IMR-90 (cell line): ENCODE results near the gene FHAD1. TPM values are rescaled to one million over a fixed set of nuclear protein-coding genes. Genes with fewer than 3 reads are reported as not detected.

Source experiments
- ATAC-seq: fragments of 200-7000 bp; cut with Tn5 transposase; 2 replicates; pipeline ENCODE4 v1.9.1; 2020; ENCODE audit warnings: low read depth, mild to moderate bottlenecking, moderate library complexity
- BruUV-seq: library from RNA; stranded (reverse); fragments of 400-500 nt; replicated peaks from 2 replicates; lab custom pipeline; 2021; lab: Mats Ljungman, UMichigan
- CTCF ChIA-PET: fragments of 300-600 bp; formaldehyde crosslinking; extraction: SDS; loops from one replicate; lab custom pipeline; 2021; ENCODE audit warnings: antibody characterized with exemption; lab: Yijun Ruan, JAX
- POLR2A ChIA-PET: fragments of 300-600 bp; sonication (Branson Sonifier 250); formaldehyde crosslinking; loops from one replicate; lab custom pipeline; 2022; ENCODE audit warnings: antibody characterized with exemption; ENCODE audit not compliant: unreplicated experiment; lab: Charles Lee
- DNase-seq: peaks from one replicate; pipeline ENCODE4 v3.0.0; 2013
- H2AFZ ChIP-seq: replicated peaks from 2 replicates; pipeline ENCODE3; 2013; ENCODE audit warnings: low read length, mild to moderate bottlenecking; ENCODE audit not compliant: poor library complexity
- H2AK5ac ChIP-seq: 2 replicates; pipeline ENCODE4 v1.6.1; 2013; ENCODE audit warnings: low read depth, low read length, inconsistent platforms
- H2AK9ac ChIP-seq: replicated peaks from 2 replicates; pipeline ENCODE3; 2013; ENCODE audit warnings: mild to moderate bottlenecking, low read depth, low read length, moderate library complexity; ENCODE audit not compliant: poor library complexity
- H2BK120ac ChIP-seq: 2 replicates; pipeline ENCODE4 v1.6.1; 2013; ENCODE audit warnings: low read depth, low read length, inconsistent platforms
- H2BK15ac ChIP-seq: 3 replicates; pipeline ENCODE4 v1.6.1; 2013; ENCODE audit warnings: low read depth, low read length, inconsistent platforms
- H2BK20ac ChIP-seq: 2 replicates; pipeline ENCODE4 v1.6.1; 2013; ENCODE audit warnings: low read depth, mild to moderate bottlenecking, inconsistent platforms, low read length, moderate library complexity
- H2BK5ac ChIP-seq: 2 replicates; pipeline ENCODE4 v1.6.1; 2013; ENCODE audit warnings: mild to moderate bottlenecking, low read depth, low read length, inconsistent platforms; ENCODE audit not compliant: poor library complexity, severe bottlenecking
- H3K14ac ChIP-seq: replicated peaks from 2 replicates; pipeline ENCODE4 v1.6.1; 2013; ENCODE audit warnings: low read depth, low read length, inconsistent platforms
- H3K18ac ChIP-seq: 2 replicates; pipeline ENCODE4 v1.6.1; 2013; ENCODE audit warnings: low read depth, low read length, control low read depth
- H3K23ac ChIP-seq: 2 replicates; pipeline ENCODE4 v1.6.1; 2013; ENCODE audit warnings: low read depth, low read length, inconsistent platforms
- H3K27ac ChIP-seq: 2 replicates; pipeline ENCODE4 v1.5.1; 2013; ENCODE audit warnings: mild to moderate bottlenecking, control low read depth, low read length; ENCODE audit not compliant: insufficient read depth
- H3K27me3 ChIP-seq: 2 replicates; pipeline ENCODE4 v1.6.1; 2013; ENCODE audit warnings: low read length; ENCODE audit not compliant: control insufficient read depth, insufficient read depth
- H3K36me3 ChIP-seq: 2 replicates; pipeline ENCODE4 v1.6.1; 2013; ENCODE audit warnings: low read length, mixed read lengths; ENCODE audit not compliant: control insufficient read depth, insufficient read depth
- H3K4ac ChIP-seq: 2 replicates; pipeline ENCODE4 v1.6.1; 2013; ENCODE audit warnings: low read depth, low read length, inconsistent platforms
- H3K4me1 ChIP-seq: 2 replicates; pipeline ENCODE4 v1.6.1; 2013; ENCODE audit warnings: low read length, mixed read lengths; ENCODE audit not compliant: control insufficient read depth, insufficient read depth
- H3K4me2 ChIP-seq: 2 replicates; pipeline ENCODE4 v1.6.1; 2013; ENCODE audit warnings: low read depth, mild to moderate bottlenecking, control low read depth, low read length, moderate library complexity
- H3K4me3 ChIP-seq: 2 replicates; pipeline ENCODE4 v1.5.1; 2013; ENCODE audit warnings: low read depth, mild to moderate bottlenecking, control low read depth, low read length, moderate library complexity; ENCODE audit not compliant: insufficient read depth
- H3K56ac ChIP-seq: 2 replicates; pipeline ENCODE4 v1.6.1; 2013; ENCODE audit warnings: low read length, inconsistent platforms; ENCODE audit not compliant: insufficient read depth; ENCODE audit errors: extremely low read depth
- H3K79me1 ChIP-seq, 2 experiments: 2 replicates each; pipeline ENCODE4 v1.6.1; 2013; ENCODE audit warnings: low read length in 2 of 2, inconsistent platforms in 1 of 2, low read depth in 1 of 2
- H3K9ac ChIP-seq: 2 replicates; pipeline ENCODE4 v1.6.1; 2013; ENCODE audit warnings: low read depth, low read length, control low read depth
- H3K9me1 ChIP-seq: 2 replicates; pipeline ENCODE4 v1.6.1; 2013; ENCODE audit warnings: low read length, inconsistent platforms; ENCODE audit not compliant: insufficient read depth
- H3K9me3 ChIP-seq: 2 replicates; pipeline ENCODE4 v1.6.1; 2013; ENCODE audit warnings: low read length; ENCODE audit not compliant: control insufficient read depth, insufficient read depth
- H4K20me1 ChIP-seq: 2 replicates; pipeline ENCODE4 v1.6.1; 2013; ENCODE audit warnings: low read length, inconsistent platforms; ENCODE audit not compliant: insufficient read depth
- H4K5ac ChIP-seq: 2 replicates; pipeline ENCODE4 v1.6.1; 2013; ENCODE audit warnings: mild to moderate bottlenecking, low read depth, low read length, control low read depth
- H4K8ac ChIP-seq, 2 experiments: 2 replicates each; pipeline ENCODE4 v1.6.1; 2013; ENCODE audit warnings: low read depth in 2 of 2, low read length in 2 of 2, control low read depth in 1 of 2, inconsistent platforms in 1 of 2
- H4K91ac ChIP-seq: 2 replicates; pipeline ENCODE4 v1.6.1; 2013; ENCODE audit warnings: low read depth, low read length, inconsistent platforms; ENCODE audit not compliant: insufficient read depth
- BHLHE40 ChIP-seq: fragments of 150-350 bp; IDR thresholded peaks from 2 replicates; pipeline ENCODE4 v1.6.1; 2016; ENCODE audit warnings: mild to moderate bottlenecking, low read depth, low read length
- CEBPB ChIP-seq: IDR thresholded peaks from 2 replicates; pipeline ENCODE4 v1.6.1; 2012; ENCODE audit warnings: low read depth, low read length, improper control_type of control experiment
- CHD1 ChIP-seq: IDR thresholded peaks from 2 replicates; pipeline ENCODE4 v1.6.1; 2012; ENCODE audit warnings: low read depth, low read length, improper control_type of control experiment
- CTCF ChIP-seq: conservative IDR thresholded peaks from 2 replicates; pipeline ENCODE4 v1.5.1; 2012; ENCODE audit warnings: mild to moderate bottlenecking, low read depth, low read length, improper control_type of control experiment
- FOS ChIP-seq: fragments of 150-350 bp; IDR thresholded peaks from 2 replicates; pipeline ENCODE4 v1.6.1; 2016; ENCODE audit warnings: low read depth, low read length
- MAZ ChIP-seq: IDR thresholded peaks from 2 replicates; pipeline ENCODE4 v1.6.1; 2012; ENCODE audit warnings: low read depth, mild to moderate bottlenecking, low read length, improper control_type of control experiment, moderate library complexity, borderline replicate concordance
- NFE2L2 ChIP-seq: fragments of 150-350 bp; IDR thresholded peaks from 2 replicates; pipeline ENCODE4 v1.6.1; 2016; ENCODE audit warnings: low read depth, mild to moderate bottlenecking, low read length
- POLR2A ChIP-seq: IDR thresholded peaks from 2 replicates; pipeline ENCODE4 v1.6.1; 2012; ENCODE audit warnings: mild to moderate bottlenecking, low read depth, low read length
- RCOR1 ChIP-seq: IDR thresholded peaks from 2 replicates; pipeline ENCODE4 v1.6.1; 2012; ENCODE audit warnings: mild to moderate bottlenecking, low read length, improper control_type of control experiment; ENCODE audit not compliant: insufficient replicate concordance
- RFX5 ChIP-seq: IDR thresholded peaks from 2 replicates; pipeline ENCODE4 v1.8.0; 2012; ENCODE audit warnings: low read depth, mild to moderate bottlenecking, low read length, moderate library complexity
- WGBS, 2 experiments: methylation state at CpG; one replicate each; pipeline versions ENCODE4 v1.1.5 to v1.1.7; 2013; ENCODE audit warnings: missing lambda C conversion rate in 2 of 2; ENCODE audit not compliant: insufficient read length in 1 of 2; ENCODE audit errors: extremely low coverage in 2 of 2; 5-methylcytosine and 5-hydroxymethylcytosine counted together
- dilution Hi-C: fragments of 300-500 bp; cut with HindIII; formaldehyde crosslinking; loops from one replicate; pipeline ENCODE4 v1.14.3; 2018; ENCODE audit warnings: low sequenced_read_pairs; ENCODE audit not compliant: unreplicated experiment
- in situ Hi-C: fragments of 300-500 bp; cut with MboI; formaldehyde crosslinking; loops from 3 replicates; pipeline ENCODE4 v1.14.3; 2019; ENCODE audit warnings: low sequenced_read_pairs, inconsistent platforms, mixed read lengths
- intact Hi-C: fragments of 100-400 bp; cut with micrococcal nuclease; formaldehyde crosslinking; loops from 2 replicates; pipeline ENCODE4 v1.10.0; 2022
- polyA plus RNA-seq, 3 experiments: library from polyadenylated mRNA; depleted of rRNA; stranded (reverse); fragments of >200 nt; gene quantifications; 2 replicates each; pipeline ENCODE4 v1.2.3, GENCODE V29; 2012; ENCODE audit warnings: low replicate concordance in 1 of 3
- total RNA-seq: library from RNA; depleted of rRNA; stranded (reverse); fragments of >200 nt; gene quantifications from 2 replicates; pipeline ENCODE4 v1.2.3, GENCODE V29; 2012
- TF ChIP-seq, protein P1 (sequence below): fragments of 150-350 bp; IDR thresholded peaks from 2 replicates; pipeline ENCODE4 v1.6.1; 2016; ENCODE audit warnings: low read depth, mild to moderate bottlenecking, low read length, moderate library complexity, borderline replicate concordance
- TF ChIP-seq, protein P2 (sequence below): fragments of 150-350 bp; IDR thresholded peaks from 2 replicates; pipeline ENCODE4 v1.6.1; 2017; ENCODE audit warnings: mild to moderate bottlenecking, antibody characterized with exemption, low read length, low read depth

The FHAD1 gene
- total and polyA plus RNA-seq, 2 of the 4 experiments (the other 2 are of a cell fraction) = not detected

DNA sequence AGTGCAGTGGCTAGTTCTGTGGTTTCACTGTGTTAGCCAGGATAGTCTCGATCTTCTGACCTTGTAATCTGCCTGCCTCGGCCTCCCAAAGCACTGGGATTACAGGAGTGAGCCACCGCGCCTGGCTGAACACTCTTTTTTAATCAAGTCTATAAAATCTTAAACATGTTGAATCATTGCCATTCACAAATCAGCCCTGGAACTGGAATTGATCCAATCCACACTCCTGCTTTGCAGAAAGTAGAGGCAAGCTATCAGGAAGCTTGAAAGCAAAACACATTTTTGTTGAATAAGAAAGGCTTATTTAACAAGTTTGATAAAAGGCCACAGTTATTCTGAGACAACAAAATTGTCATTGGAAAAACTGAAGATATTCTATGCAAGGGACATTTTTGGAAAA, 144.3 kb downstream of the FHAD1 start:
- no peak overlapping the region for H3K18ac ChIP-seq
- TF ChIP-seq, protein P1, sequence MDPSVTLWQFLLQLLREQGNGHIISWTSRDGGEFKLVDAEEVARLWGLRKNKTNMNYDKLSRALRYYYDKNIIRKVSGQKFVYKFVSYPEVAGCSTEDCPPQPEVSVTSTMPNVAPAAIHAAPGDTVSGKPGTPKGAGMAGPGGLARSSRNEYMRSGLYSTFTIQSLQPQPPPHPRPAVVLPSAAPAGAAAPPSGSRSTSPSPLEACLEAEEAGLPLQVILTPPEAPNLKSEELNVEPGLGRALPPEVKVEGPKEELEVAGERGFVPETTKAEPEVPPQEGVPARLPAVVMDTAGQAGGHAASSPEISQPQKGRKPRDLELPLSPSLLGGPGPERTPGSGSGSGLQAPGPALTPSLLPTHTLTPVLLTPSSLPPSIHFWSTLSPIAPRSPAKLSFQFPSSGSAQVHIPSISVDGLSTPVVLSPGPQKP = no peak
- TF ChIP-seq CHD1 (no peak), CEBPB (no peak), POLR2A (no peak), BHLHE40 (no peak), FOS (no peak), MAZ (no peak), CTCF (no peak), RCOR1 (no peak), RFX5 (no peak), NFE2L2 (no peak)
- TF ChIP-seq, protein P2, sequence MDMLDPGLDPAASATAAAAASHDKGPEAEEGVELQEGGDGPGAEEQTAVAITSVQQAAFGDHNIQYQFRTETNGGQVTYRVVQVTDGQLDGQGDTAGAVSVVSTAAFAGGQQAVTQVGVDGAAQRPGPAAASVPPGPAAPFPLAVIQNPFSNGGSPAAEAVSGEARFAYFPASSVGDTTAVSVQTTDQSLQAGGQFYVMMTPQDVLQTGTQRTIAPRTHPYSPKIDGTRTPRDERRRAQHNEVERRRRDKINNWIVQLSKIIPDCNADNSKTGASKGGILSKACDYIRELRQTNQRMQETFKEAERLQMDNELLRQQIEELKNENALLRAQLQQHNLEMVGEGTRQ = no peak
- H2AK9ac ChIP-seq = no peak overlapping the region
- H3K4me3 ChIP-seq = no peak overlapping the region
- H4K8ac ChIP-seq = no peak overlapping the region
- H3K27ac ChIP-seq = no peak overlapping the region
- no peak overlapping the region for H3K14ac ChIP-seq
- no peak overlapping the region for H3K9ac ChIP-seq
- H3K9me1 ChIP-seq = no peaks in the 10 kb centered on the region
- dilution Hi-C loops (no loop called here), intact Hi-C loops (no loop called here), in situ Hi-C loops (no loop called here)
- no peak overlapping the region for H2AK5ac ChIP-seq
- H2BK20ac ChIP-seq = no peak overlapping the region
- no peaks in the 10 kb centered on the region for H3K79me1 ChIP-seq
- no peak overlapping the region for H2BK15ac ChIP-seq
- no peak overlapping the region for H2BK5ac ChIP-seq
- no peaks in the 10 kb centered on the region for H3K4me1 ChIP-seq
- CTCF ChIA-PET = no interaction called here
- no peak overlapping the region for H3K4me2 ChIP-seq
- no peak overlapping the region for H2AFZ ChIP-seq
- H4K5ac ChIP-seq = no peak overlapping the region
- no peak overlapping the region for H3K4ac ChIP-seq
- no peak overlapping the region for H3K23ac ChIP-seq
- H3K36me3 ChIP-seq = no peaks in the 10 kb centered on the region
- H4K20me1 ChIP-seq = no peaks in the 10 kb centered on the region
- BruUV-seq = no TSS peak
- peaks cover 13% of the 10 kb centered on the region for H3K27me3 ChIP-seq
- no peak overlapping the region for H3K56ac ChIP-seq
- no peaks in the 10 kb centered on the region for H3K9me3 ChIP-seq
- H2BK120ac ChIP-seq = no peak overlapping the region
- DNase-seq = no peak
- POLR2A ChIA-PET = no interaction called here
- no peak overlapping the region for H4K91ac ChIP-seq
- no CpG with 5 or more reads among the region's 4 CpGs for WGBS, 2 experiments
- ATAC-seq = no peak
